NOMO-1 (cell line): ENCODE data around the gene ZNF19.
"Not testable (repeated sequence)": the region's sequence is repeated elsewhere in the genome, so short reads cannot be mapped to it uniquely, and the experiment has no call there.

ENCODE experiments used
- DNase-seq, 2 experiments: peaks; one replicate each; lab custom pipeline; 2025; ENCODE audit not compliant: unreplicated experiment in 2 of 2; lab: John Stamatoyannopoulos, UW

The ZNF19 gene

DNA sequence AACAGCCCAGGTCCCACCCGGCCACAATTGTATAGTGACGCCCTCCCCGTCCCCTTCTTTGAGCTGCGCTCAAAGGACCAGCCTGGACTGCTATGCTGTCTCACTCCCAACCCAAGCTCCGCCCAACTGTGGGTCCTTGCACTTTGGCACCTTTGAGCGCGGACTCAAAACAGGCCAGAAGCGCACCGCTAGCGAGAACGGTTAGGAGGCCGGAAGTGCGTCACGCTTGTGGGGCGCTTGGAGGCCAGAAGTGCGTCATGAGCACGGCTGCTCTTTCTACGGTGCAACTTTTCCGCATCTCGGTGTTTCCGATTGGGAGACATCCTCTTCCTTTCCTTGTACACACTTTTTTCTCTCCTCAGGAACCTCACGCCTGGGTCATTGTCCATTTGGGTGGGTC, at the start of gene ZNF19:
Gene ZNF19 (minus strand): TSS at position 203 of the 400 bp plus-strand sequence. CDS start 7,210 bp downstream, outside the sequence.
- no peak for DNase-seq

DNA sequence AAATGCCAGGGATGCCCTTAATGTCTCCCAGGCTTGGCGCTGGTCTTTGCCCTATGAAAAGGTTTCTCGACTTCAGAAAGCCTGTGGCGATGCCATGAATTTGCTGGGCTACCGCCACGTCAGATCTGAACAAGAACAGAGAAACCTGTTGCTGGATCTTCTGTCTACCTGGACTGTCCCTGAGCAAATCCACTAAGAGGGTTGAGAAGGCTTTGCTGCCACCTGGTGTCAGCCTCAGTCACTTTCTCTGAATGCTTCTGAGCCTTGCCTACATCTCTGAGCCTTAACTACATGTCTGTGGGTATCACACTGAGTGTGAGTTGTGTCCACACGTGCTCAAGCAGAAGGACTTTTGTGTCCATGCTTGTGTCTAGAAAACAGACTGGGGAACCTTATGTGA, 48.5 kb upstream of the ZNF19 start:
- peak in 1 of 2 experiments; percentile 16 for DNase-seq

DNA sequence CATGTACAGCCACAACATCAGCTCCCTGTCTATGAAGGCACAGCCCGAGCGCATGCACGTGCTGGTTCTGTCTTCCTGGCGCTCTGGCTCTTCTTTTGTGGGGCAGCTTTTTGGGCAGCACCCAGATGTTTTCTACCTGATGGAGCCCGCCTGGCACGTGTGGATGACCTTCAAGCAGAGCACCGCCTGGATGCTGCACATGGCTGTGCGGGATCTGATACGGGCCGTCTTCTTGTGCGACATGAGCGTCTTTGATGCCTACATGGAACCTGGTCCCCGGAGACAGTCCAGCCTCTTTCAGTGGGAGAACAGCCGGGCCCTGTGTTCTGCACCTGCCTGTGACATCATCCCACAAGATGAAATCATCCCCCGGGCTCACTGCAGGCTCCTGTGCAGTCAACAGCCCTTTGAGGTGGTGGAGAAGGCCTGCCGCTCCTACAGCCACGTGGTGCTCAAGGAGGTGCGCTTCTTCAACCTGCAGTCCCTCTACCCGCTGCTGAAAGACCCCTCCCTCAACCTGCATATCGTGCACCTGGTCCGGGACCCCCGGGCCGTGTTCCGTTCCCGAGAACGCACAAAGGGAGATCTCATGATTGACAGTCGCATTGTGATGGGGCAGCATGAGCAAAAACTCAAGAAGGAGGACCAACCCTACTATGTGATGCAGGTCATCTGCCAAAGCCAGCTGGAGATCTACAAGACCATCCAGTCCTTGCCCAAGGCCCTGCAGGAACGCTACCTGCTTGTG, 47.8 kb upstream of the ZNF19 start:
- DNase-seq, result no peak

DNA sequence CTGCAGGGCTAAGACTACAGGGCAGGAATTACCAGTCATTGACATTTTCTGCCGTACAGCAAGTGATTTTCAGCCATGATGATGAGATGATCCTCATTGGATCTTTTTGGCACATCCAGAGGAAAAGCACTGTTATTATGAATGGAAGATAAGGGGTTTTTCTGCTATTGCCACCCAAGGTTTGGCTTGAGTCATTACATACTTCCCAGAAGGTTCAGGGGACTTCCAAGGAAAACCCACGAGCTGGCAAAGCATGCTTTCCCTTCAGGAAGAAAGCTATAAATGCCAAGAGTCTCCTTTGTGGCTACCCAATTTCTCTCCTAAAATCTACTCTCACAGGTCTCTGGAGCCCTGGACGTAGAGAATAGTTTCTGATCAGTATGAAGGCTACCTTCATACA, 43.2 kb upstream of the ZNF19 start:
- DNase-seq, result no peak

DNA sequence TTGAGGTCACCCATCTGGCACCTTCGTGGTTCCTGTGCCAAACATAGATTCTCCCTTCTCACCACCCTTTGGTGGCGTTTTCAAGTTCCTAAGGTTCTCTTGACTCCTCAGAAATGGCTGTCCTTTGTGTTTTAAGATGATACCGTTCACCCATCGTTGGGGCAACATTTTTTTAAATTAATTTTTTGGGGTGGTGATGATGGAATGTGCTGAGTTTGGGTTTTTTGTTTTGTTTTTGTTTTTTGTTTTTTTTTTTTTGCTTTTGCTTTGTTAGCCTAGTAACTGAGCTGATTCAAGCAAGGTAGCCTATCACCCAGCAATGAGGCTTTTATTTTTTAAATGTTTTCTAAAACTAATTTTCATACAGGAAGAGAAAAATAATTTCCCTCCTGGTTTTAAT, 39.7 kb upstream of the ZNF19 start:
- DNase-seq, result no peak

DNA sequence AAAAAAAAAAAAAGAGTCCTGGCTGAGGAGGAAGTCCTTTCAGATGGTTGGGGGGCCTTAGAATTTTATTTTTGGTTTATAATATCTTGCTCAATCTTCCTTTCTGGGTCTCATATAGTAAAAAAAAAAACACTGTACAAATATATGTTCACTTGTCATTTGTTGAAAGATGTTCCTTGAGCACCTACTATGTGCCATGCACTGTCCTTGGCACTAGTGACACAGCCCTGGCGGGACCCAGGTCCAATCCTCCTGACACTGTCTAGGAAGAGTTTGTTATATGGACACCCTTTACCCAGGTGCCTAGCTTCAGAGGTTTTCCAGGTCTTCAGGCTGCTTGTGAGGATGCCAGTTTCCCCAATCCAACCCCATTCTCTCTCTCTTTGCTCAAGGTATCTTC, 39.1 kb upstream of the ZNF19 start:
- no peak for DNase-seq

DNA sequence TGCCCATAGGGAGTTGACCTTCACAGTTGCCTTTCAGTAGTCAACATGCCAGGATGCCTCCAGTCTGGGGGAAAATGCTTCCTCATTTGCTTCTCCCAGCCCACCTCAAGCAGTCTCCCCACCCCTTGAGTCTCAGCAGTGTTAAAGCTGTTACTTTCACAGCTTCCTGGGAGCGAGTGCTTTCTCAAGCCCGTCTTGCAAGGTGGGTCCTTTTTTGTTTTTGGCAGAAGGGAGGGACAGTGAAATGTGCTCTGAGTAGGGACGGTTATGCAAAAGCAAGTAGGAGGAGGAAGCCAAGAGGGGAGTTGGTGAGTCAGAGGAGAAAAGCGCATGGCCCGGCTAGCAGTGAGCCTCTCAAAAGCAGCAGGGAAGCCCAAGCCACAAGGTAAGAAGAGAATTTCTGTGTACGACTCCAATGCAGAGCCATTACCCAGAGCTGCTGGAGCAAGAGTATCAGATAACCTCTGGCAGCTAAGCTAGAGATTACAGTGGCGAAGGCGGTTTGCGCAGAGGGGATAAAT, 37.0 kb upstream of the ZNF19 start, which contains the start of gene CHST4:
Gene CHST4 (plus strand): TSS at position 316 of the 521 bp plus-strand sequence. CDS start 10,252 bp downstream, outside the sequence.
- DNase-seq, result peak; percentile 59 to 78

DNA sequence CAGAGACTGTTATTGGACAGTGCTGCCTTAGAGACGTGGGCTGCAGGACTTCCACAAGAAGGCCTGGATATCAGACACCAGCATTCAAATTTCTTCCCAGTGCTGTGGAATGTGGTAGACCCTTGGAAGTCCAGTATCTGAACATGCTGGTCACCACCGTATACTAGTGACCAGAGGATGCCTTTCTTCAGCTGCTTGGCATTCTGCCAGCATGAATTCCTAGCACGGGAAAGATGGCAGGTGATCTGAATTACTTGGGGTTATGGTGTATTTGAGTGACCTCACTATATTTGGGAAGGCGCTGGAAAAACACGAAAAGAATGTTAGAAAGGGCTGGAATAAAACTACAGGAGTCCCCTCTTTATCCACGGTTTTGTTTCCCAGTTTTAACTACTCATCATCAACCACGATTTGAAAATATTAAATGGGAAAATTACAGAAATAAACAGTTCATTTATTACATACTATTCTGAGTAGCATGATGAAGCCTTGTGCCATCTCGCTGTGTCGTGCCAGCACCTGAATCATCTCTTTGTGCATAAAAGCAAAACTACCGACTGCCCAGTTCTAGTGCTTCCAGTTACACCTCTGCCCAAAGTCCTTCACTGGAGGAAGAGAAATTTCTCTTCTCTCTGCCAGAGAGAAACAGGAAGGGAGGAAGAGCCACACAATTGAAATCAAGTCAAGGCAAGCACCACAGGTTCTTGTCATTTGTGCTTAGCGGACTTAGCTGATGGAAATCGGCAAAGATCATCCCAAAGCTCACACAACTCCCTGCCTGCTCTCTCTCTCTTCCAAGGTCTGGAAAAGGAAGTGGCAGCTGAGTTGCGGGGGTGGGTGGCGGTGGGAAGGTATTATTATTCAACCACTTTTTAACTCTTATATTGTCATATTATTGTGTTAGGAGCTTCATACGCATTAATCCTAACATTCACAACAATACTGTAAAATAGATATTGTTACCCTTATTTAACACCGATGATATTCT, 35.7 kb upstream of the ZNF19 start:
- no peak for DNase-seq

DNA sequence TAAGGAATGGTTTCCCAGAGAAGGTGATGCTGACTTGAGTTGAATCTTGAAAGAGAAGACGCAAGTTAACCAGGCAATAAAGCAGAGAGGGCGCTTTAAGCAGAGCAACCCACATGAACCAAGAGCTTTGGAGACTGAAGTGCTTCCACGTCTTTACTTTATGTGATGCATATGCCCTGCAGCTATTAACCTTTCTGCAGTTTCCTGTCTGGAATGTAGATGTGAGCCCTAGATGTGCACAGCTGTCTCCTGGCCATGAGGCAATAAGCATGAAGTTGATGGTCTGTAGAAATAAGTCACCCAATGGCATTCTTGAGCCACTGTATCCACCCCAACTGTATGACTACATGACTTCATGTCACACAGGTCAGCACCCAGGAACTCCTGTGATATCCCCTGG, 31.4 kb upstream of the ZNF19 start:
- DNase-seq, result no peak

DNA sequence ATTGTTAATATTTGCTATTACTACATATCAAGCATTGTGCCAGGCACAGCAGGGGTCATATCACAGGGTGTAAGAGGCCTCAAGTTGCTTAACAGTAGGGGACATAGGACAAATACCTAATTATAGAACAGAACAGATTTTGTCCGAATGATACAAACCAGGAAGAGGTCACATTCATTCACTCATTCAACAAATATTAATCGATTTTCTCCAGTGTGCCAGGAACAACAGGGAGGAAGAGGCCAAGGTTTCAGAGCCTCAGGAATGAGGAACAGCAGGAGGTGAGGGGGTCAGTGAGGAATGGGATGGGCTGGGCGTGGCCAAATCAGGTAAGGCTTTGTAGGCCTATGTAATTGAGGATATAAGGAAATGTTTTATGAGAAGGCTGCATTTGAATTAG, 25.9 kb upstream of the ZNF19 start:
- no peak for DNase-seq

DNA sequence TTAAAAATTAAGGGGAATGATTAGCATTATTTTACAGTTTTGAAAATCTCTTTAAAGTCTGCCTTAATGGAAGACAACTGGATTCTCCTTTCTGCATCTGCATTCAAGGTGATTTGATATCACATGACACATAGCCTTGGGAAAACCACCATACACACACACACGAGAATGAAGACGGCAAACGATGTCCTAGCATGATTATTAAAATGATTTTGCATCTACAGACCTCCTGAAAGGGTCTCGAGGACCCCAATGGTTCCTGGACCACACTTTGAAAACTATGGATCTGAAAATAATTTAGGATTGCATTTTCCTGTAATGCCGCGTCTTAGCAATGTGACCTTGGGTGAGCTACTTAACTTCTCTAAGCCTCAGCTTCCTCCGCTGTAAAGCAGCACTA, 25.4 kb upstream of the ZNF19 start:
- DNase-seq, result no peak

DNA sequence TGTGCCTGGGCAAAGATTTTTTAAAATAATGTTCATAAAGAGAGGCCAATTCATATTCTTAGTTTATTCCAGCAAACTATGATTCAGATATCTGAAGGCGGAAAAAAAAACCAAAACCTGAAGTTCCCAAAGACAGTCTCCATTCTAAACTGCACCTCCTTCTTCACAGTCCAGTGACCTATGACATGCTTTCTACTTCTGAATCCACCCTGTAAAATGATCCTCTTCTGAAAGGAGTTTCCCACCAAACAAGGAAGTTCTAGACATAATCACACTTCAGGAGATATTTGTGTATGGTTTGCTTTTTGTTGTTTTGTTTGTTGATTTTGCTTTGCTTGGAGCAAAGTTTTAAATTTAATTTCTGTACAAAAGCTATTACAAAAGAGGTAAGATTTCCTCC, 24.2 kb upstream of the ZNF19 start:
- no peak for DNase-seq

DNA sequence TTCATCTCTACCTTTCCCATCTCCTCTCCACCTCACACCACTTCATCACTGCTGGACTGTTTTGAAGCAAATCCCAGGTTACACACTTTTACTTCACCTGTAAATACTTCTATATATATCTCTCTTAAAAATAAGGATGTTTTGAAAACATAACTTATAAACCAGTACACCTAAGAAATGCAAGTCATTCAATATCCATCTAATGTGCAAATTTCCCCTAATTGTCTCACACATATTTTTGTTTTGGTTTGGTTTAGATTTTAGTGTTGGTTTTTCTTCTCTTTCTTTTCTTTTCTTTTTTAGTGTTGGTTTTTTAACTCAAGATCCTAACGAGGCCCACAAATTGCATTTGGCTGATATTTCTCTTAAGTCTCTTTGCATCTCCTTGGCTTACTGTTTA, 17.9 kb upstream of the ZNF19 start:
- no peak for DNase-seq

DNA sequence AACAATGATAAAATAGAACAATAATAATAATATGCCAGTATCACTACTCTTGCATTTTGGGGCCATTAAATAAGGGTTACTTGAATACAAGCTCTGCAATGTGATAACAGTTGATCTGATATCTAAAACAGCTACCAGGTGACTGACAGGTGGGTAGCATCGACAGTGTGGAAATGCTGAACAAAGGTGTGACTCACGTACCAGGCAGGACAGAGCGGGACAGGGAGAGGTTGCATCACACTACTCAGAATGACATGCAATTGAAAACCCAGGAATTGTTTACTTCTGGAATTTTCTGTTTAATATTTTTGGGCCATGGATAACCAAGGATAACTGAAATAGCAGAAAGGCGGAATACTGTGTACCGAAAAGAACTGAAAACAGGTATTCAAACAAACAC, 15.8 kb upstream of the ZNF19 start:
- DNase-seq, result no peak

DNA sequence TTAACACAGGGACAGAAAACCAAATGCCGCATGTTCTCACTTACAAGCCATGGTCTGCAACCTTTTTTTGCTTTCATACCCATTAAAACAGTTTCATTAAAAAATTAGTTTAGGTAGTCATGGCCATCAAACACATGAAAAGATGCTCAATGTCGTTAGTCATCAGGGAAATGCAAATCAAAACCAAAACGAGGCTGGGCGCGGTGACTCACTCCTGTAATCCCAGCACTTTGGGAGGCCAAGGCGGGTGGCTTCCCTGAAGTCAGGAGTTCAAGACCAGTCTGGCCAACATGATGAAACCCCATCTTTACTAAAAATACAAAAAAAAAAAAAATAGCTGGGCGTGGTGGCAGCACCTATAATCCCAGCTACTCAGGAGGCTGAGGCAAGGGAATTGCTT, 14.9 kb upstream of the ZNF19 start:
- DNase-seq, result not testable (repeated sequence)

DNA sequence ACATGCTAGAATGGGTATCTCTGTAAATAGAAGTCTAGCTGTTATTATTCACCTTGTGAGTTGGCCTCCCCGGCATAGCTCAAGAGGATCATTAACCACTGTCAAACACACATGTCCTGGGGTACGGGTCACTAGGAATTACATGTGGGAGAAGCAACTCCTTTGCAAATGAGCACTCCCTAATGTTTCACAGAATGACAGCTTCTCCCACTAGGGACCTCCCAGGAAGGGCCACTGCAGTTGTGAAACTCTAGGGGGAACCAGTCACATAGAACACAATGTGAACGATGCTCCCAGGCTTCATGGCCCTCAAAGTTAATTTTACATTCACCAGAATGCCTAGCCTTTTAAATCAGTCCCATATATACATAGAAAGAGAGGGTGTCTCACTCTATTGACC, 12.4 kb upstream of the ZNF19 start:
- no peak for DNase-seq

DNA sequence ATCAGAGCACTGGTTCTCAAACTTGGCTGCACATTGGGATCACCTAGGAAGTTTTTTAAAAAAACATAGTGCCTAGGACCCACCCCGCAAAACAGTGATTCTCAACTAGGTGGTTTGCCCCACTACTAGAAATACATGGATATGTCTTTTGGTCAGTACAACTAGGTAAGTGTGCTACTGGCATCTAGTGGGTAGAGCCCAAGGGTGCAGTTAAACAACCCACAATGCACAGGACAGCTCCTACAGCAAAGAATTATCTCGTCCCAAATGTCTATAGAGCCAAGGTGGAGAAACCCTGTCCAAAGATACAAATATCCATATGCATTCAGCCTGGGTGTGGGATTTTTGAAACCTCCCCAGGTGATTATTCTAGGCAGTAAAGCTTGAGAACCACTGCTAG, 11.8 kb upstream of the ZNF19 start:
- DNase-seq, result no peak

DNA sequence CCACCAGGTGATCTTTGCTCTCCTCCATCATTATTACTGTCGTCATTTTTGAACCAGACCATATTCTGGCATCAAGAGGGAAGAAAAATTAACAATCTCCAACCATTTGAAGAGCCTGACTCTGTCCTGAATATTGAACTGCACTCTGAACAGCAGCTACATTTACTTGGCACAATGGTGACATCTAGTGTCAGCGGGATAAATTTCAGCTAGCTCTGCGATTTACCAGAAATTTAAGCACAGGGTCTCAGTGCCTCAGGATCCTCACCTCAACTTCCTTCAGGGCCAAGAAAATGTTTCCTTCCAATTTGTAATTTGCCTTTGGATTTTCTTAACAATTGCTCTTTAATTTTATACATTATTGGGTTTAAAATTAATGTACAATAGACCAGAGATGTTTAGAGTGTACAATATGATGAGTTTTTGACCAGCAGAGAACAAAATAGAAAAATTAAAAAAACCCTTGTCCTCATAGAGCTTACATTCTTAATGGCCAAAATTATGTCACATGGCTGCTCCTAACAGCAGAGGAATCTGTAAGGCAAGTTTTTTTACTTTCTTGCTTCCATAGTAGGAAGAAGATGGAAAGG, 10.7 kb upstream of the ZNF19 start:
- peak in 1 of 2 experiments; percentile 42 for DNase-seq

DNA sequence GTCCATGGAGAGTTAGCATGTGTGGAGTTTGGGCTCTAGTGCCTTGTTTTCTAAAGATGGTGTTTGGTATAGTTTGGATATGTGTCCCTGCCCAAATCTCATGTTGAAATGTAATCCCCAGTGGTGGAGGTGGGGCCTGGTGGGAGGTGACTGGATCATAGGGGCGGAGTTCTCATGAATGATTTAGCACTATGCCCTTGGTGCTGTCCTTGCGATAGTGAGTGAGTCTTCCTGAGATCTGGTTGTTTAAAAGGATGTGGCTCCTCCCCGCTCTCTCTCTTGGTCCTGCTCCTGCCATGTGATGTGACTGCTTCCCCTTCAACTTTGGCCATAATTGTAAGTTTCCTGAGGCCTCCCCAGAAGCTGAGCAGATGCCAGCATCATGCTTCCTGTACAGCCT, 8.9 kb upstream of the ZNF19 start:
- no peak for DNase-seq

DNA sequence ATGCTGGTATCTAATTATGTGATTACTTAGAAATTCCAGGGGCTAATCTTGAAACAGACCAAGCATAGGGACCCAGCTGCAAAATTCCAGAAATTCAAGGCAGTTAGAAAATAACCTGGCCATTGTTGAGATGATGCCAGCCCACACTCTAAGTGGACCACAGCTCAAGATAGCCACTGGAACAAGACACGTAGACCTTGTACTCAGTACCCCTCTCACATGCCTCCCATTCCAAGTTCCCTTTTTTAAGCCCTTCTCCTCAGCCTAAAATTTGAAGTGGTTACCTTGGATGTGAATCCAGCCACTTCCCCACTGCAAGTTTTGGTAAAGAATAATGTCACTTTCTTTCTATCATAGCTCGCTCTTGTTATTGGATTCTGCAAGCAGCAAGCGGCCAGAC, 4.1 kb upstream of the ZNF19 start:
- DNase-seq, result no peak

DNA sequence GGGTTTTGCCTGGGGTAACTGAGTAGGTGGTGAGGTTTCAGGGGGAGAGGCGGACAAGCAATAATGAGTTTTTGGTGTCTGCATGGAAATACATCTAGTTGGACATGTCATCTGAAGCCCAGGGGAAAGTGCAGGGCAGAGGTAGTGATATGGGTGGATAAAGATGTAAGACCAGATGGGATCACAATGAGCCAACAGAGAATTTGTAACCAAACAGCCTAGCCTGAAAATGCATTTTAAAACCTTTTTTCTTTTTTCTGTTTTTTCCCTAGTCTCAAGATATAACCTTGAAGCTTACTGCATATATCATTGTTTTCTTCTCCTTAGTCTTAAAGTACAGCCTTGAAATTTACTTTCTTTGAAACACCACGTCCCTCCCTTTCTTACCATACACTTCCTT, 3.7 kb upstream of the ZNF19 start:
- DNase-seq, result no peak
